Duodenal mucosa (tissue), 2 donors: ENCODE measurements around the gene MIA2.
"Not testable (repeated sequence)": the region's sequence is repeated elsewhere in the genome, so short reads cannot be mapped to it uniquely, and the experiment has no call there.

Experiments used
- H3K27ac ChIP-seq: one replicate; pipeline ENCODE4 v1.7.0; 2013; ENCODE audit warnings: low read depth, low read length
- H3K27me3 ChIP-seq, 2 donors: one replicate each; pipeline ENCODE4 v1.7.0; 2013; ENCODE audit warnings: low read length in 2 of 2, control low read depth in 1 of 2; ENCODE audit not compliant: insufficient read depth in 2 of 2, control insufficient read depth in 1 of 2
- H3K36me3 ChIP-seq, 2 donors: one replicate each; pipeline ENCODE4 v1.7.0; 2013; ENCODE audit warnings: low read length in 2 of 2, control low read depth in 1 of 2; ENCODE audit not compliant: insufficient read depth in 2 of 2, control insufficient read depth in 1 of 2
- H3K4me1 ChIP-seq, 2 donors: one replicate each; pipeline ENCODE4 v1.7.0; 2013; ENCODE audit warnings: low read length in 2 of 2, control low read depth in 1 of 2; ENCODE audit not compliant: insufficient read depth in 2 of 2, control insufficient read depth in 1 of 2
- H3K4me3 ChIP-seq, 2 donors: one replicate each; pipeline ENCODE4 v1.7.0; 2013; ENCODE audit warnings: low read length in 2 of 2, low read depth in 1 of 2
- H3K9ac ChIP-seq, 2 donors: one replicate each; pipeline ENCODE4 v1.7.0; 2013; ENCODE audit warnings: low read length in 2 of 2, low read depth in 1 of 2
- H3K9me3 ChIP-seq, 2 donors: one replicate each; pipeline ENCODE4 v1.7.0; 2013; ENCODE audit warnings: low read length in 2 of 2, control low read depth in 1 of 2; ENCODE audit not compliant: control insufficient read depth in 1 of 2

MIA2 gene

DNA sequence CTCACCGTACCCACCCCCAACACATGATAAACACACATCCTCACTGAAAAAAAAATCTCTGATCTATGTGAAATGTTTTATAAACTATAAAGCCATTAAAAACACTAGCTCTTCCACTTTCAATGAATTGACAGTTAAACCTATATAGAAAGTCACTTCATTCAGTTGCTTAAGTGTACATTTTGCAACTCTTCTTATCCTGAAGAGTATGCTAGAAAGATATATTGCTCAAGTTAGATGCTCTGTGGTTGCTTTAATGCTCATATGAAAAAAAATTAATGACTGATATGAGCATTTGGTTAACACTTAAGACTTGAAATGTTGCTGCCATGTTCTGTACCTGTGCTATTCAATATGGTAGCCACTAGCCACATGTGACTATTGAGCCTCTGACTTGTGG lies 21.0 kb upstream of the MIA2 start:
- Histone ChIP-seq H3K4me1 (no peaks in the 10 kb centered on the region), H3K27me3 (no peaks in the 10 kb centered on the region), H3K4me3 (no peak overlapping the region), H3K27ac (no peak overlapping the region), H3K36me3 (no peaks in the 10 kb centered on the region), H3K9me3 (no peaks in the 10 kb centered on the region), H3K9ac (no peak overlapping the region)

DNA sequence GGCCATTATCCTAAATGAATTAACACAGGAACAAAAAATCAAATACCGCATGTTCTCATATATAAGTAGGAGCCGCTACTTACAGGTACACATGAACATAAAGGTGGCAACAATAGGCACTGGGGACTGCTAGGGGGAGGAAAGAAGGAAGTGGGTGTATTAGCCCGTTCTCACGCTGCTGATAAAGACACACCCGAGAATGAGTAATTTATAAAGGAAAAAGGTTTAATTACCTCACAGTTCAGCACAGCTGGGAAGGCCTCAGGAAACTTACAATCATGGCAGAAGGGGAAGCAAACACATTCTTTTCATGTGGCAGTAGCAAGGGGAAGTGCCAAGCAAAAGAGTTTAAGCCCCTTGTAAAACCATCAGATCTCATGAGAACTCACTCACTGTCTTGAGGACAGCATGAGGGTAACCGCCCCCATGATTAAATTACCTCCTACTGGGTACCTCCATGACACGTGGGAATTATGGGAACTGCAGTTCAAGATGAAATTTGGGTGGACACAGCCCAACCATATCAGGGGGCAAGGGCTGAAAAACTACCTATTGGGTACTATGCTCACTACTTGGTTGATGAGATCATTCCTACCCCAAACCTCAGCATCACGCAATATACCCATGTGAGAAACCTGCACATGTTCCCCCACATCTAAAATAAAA lies 16.4 kb upstream of the MIA2 start:
- no peak overlapping the region for H3K4me3 ChIP-seq
- H3K9ac ChIP-seq = no peak overlapping the region
- peaks cover 5 to 6% of the 10 kb centered on the region in 2 donors for H3K4me1 ChIP-seq
- no peaks in the 10 kb centered on the region for H3K27me3 ChIP-seq
- no peak overlapping the region for H3K27ac ChIP-seq
- no peaks in the 10 kb centered on the region for H3K36me3 ChIP-seq
- H3K9me3 ChIP-seq = no peaks in the 10 kb centered on the region

DNA sequence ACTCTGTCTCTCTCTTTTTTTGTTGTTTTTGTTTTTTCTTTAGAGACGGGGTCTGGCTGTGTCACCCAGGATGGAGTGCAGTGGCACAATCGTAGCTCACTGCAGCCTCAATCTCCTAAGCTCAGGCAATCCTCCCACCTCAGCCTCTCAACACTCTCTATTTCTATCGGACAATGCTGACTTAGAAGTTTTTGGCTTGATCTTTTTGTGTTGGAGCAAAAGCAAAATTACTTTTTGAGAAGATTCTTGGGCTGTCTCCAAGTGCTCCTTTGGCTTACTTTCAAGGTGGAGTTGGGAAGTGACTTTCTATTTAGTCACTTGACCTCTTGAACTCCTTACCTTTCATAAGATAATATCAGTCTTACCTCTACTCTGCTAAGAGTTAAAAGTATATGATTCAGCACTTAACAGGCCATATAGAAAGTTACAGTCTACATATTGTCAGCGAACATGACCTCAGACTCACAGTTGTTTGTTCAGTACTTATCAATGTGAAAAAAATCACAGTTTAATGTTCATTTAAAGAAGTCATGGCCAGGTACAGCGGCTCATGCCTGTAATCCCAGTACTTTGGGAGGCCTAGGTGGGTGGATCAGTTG lies 15.4 kb upstream of the MIA2 start:
- H3K36me3 ChIP-seq = no peaks in the 10 kb centered on the region
- no peak overlapping the region for H3K27ac ChIP-seq
- no peak overlapping the region for H3K9ac ChIP-seq
- no peaks in the 10 kb centered on the region for H3K9me3 ChIP-seq
- H3K4me3 ChIP-seq = no peak overlapping the region
- H3K27me3 ChIP-seq = no peaks in the 10 kb centered on the region
- peaks cover 5 to 6% of the 10 kb centered on the region in 2 donors for H3K4me1 ChIP-seq

DNA sequence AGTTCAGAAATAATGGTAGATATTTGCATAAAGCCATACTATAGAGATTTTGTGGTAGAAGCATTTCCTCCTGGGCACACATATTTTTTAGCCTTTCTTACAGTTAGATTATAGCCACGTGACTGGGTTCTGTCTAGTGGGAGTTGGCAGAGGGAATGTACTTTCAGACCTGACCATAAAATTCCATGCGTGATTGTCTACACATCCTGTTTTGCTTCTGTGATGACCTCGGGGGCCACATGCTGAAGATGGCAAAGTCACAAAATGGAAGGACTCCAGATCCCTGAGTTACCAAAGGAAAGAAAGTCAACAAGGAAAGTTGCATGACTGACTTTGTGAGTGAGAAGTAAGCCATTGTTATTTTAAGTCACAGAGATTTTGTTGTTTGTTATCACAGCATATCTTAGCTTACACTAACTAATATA lies 14.6 kb upstream of the MIA2 start:
- peaks cover 5 to 6% of the 10 kb centered on the region in 2 donors for H3K4me1 ChIP-seq
- no peaks in the 10 kb centered on the region for H3K36me3 ChIP-seq
- no peak overlapping the region for H3K4me3 ChIP-seq
- H3K9me3 ChIP-seq = no peaks in the 10 kb centered on the region
- no peak overlapping the region for H3K9ac ChIP-seq
- H3K27me3 ChIP-seq = no peaks in the 10 kb centered on the region
- no peak overlapping the region for H3K27ac ChIP-seq

DNA sequence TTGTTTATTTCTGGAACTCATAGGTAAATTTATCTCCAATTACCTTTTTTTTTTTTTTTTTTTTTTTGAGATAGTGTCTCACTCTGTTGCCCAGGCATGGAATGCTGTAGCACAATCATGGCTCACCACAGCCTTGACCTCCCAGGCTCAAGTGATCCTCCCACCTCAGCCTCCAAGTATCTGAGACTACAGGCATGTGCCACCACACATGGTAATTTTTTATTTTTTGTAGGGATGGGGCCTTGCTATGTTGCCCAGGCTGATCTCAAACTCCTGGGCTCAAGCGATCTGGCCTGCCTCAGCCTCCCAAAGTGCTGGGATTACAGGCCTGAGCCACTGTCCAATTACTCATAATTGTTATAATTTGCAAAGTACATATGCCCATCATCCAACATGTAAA lies 13.2 kb upstream of the MIA2 start:
- H3K9ac ChIP-seq, H3K4me3 ChIP-seq, H3K27ac ChIP-seq, H3K4me1 ChIP-seq, H3K36me3 ChIP-seq, H3K9me3 ChIP-seq, H3K27me3 ChIP-seq: not testable (repeated sequence)

DNA sequence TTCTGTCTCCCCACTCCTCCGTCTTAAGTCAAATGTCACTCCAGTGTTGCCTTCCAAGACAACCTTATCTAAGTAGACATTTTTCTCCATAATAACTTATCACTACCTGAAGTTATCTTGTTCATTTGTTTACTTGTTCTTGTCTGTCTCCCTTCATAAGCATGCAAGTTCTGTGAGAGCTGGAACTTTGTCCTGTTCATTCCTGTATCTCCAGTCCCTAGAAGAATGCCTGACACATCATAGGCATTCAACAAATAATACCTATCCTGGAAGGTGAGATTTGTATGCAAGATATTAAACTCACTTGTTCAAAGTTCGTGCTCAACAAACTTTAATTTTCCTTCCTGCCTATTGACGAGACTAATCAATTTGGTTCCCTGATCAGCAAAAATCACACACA lies 5.7 kb upstream of the MIA2 start:
- no peak overlapping the region for H3K4me3 ChIP-seq
- no peak overlapping the region for H3K27ac ChIP-seq
- no peaks in the 10 kb centered on the region for H3K27me3 ChIP-seq

DNA sequence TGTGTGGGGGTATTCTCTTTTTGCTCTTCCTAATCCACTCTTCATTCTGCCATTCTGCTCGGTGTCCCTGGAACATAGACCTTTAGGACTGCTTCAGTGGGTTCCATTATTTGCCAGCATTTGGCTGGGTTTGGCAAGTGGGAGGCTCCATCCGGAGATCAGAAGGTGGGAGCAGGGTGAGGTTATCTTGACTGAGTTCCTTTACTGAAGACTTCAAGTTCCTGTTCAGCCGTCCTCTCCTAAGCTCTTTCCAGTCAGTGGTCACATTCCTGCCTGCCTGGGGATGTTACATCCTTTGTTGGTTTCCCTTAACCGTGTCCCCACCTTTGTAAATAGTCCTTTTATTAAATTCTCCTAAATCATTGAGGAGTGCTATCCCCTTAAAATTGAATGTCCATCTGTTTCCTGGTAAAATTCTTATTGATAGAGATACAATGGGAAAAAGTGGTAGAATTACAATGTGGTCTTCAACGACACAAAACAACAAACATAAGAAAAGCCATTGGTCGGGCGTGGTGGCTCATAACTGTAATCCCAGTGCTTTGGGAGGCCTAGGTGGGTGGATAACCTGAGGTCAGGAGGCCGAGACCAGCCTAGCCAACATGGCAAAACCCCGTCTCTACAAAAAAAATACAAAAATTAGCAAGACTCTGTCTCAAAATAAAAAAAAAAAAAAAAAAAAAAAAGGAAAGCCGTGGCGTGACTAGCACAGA lies 5.0 kb upstream of the MIA2 start:
- H3K4me3 ChIP-seq = no peak overlapping the region
- no peaks in the 10 kb centered on the region for H3K9me3 ChIP-seq
- H3K36me3 ChIP-seq = no peaks in the 10 kb centered on the region
- no peak overlapping the region for H3K9ac ChIP-seq
- H3K27ac ChIP-seq = no peak overlapping the region
- peaks cover 8 to 10% of the 10 kb centered on the region in 2 donors for H3K4me1 ChIP-seq
- H3K27me3 ChIP-seq = no peaks in the 10 kb centered on the region

More for the DNA sequence above, 5.7 kb upstream of the MIA2 start:
- Histone ChIP-seq H3K9ac (no peak overlapping the region), H3K36me3 (no peaks in the 10 kb centered on the region), H3K4me1 (peaks cover 4 to 5% of the 10 kb centered on the region in 2 donors), H3K9me3 (no peaks in the 10 kb centered on the region)

DNA sequence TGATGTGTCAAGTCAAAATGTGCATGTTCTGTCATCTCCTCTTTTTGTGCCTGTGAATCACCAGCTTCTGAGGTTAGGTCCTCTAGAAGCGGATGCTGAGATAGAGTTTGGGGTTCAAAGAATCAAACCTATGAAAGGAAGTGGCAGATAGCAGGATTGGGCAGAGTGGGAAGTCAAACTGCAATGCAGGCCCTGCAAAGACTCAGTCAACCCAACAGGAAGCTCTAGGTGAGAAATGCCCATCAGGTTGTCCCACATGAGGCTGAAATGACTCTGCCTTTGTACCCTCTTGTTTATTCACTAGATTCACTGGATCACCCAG lies 4.5 kb upstream of the MIA2 start:
- no peaks in the 10 kb centered on the region for H3K36me3 ChIP-seq
- no peaks in the 10 kb centered on the region for H3K9me3 ChIP-seq
- H3K9ac ChIP-seq = no peak overlapping the region
- H3K4me3 ChIP-seq = no peak overlapping the region
- no peak overlapping the region for H3K27ac ChIP-seq
- no peaks in the 10 kb centered on the region for H3K27me3 ChIP-seq
- peaks cover 8 to 10% of the 10 kb centered on the region in 2 donors for H3K4me1 ChIP-seq

DNA sequence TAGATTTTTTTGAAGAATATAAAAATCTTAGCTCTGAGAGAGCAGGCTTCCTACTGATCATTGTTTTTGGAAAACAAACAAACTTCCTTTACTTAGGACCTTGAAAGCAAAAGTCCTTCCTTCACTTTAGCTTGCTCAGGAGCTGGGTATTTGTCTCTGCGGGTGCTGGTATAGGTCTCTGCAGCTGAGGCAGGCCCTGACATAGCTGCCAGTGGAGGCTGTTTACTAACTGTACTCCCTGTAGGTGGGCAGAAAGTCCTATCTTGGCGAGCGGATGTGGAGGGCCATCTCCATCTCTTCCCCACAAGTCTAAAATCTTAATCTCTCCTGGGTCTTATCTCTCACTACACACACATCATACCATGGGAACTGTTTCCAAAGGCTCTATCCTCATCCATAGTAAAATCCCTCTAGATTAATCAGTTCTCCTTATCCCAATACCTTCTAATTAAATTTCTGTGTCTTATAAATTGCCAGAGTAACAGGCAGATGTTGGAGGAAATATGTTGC lies 4.1 kb upstream of the MIA2 start:
- Histone ChIP-seq H3K27ac (no peak overlapping the region), H3K4me1 (peaks cover 8 to 10% of the 10 kb centered on the region in 2 donors), H3K36me3 (no peaks in the 10 kb centered on the region), H3K27me3 (no peaks in the 10 kb centered on the region), H3K9me3 (no peaks in the 10 kb centered on the region), H3K9ac (no peak overlapping the region), H3K4me3 (no peak overlapping the region)

DNA sequence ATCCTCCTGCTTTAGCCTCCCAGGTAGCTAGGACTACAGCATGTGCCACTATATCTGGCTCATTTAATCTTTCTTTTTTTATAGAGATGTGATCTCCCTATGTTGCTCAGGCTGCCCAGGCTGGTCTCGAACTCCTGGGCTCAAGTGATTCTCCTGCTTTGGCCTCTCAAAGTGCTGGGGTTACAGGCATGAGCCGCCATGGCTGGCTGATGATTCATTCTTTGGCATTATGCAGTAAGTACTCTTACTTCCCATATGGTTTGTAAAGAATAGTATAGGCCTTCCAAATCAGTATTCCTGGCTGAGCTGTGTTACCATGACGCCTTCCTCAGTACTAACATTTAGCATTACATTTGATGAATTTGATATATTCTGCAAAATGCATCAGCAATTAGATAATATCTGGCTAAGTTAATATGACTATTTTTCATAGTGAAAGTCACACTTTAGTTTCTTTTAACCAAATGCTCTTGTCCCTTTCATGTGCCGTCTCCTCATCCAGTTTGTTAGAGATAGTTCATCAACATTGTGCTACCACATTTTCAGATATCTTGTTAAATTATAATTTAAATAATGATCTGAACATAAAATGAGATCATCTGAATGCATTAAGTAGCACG lies 3.2 kb upstream of the MIA2 start:
- H3K4me3 ChIP-seq = no peak overlapping the region
- H3K9ac ChIP-seq = no peak overlapping the region
- H3K4me1 ChIP-seq = peaks cover 8 to 10% of the 10 kb centered on the region in 2 donors
- no peak overlapping the region for H3K27ac ChIP-seq
- H3K36me3 ChIP-seq = no peaks in the 10 kb centered on the region
- H3K27me3 ChIP-seq = no peaks in the 10 kb centered on the region
- no peaks in the 10 kb centered on the region for H3K9me3 ChIP-seq
